GM21576 (cell line): ENCODE results near the gene TEX264.

Experiments
- ATAC-seq: cut with Tn5 transposase; IDR thresholded peaks from one replicate; pipeline ENCODE4 v1.9.1; 2021; ENCODE audit warnings: mild to moderate bottlenecking, moderate library complexity; ENCODE audit not compliant: unreplicated experiment

The TEX264 gene

GRCh38 chr3:51691949-51692348 lies 20.9 kb downstream of the TEX264 start:
- no peak for ATAC-seq

DNA sequence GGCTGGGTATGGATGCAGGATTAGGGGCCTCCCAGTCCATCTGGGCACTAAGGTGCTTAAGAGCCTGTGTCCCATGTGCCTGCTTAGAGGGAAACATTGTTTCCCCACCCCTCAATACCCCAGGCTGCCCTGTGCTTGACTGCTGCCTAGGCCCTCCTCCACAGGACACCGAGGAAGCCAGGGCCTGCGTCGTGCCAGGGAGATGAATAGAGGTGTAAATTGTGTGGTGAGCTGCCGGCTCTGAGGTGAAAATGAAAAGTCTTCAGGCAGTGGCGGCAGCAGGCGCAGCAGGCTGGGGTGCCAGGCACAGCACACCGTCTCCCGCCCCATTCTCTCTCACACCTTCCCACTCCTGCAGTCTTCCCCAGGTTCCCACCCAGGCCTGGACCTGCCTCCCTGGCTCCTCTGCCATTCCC lies 21.9 kb downstream of the TEX264 start:
- ATAC-seq = no peak

GRCh38 chr3:51696954-51697353 lies 25.9 kb downstream of the TEX264 start:
- no peak for ATAC-seq

- ATAC-seq = no peak
Observed at GRCh38 chr3:51698209-51698608, 27.2 kb downstream of the TEX264 start.

DNA sequence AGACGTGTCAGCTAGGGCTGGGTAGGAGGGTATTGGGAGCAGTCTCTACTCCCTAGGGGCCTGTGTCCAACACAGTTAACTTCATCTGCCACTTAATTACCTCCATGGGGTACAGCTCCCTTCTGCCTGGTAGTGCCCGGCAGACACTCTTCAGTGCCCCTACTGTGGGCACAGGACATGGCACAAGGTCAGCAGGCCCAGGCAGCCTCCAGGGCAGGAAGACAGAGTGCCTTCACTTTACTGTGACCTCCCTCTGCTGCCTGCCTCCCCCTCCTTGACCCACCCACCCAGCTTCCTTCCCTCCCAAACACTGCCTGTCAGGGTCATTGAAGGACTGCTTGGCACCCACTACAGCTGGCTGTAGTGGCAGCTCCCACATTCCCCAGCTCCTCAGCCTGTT lies 29.4 kb downstream of the TEX264 start:
- no peak for ATAC-seq

DNA sequence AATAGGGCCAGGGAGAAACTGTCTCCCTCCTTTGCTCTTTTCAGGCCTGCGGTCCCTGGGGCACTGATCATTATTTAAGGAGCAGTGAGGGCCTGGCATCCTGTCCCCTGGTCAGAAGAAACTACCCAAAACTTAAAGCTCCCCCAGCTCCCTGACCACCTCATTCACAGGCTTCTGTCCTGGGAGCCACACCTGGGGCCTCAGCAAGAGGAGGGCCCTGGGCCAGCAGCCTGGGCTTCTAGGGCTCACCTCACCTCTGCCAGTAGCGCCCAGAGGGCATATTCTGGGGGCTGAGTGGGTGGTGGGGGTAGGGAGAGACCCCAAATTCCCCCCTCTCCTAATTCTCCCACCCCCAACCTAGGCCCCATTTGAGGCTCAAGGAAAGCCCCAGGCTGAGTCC lies 31.1 kb downstream of the TEX264 start:
- no peak for ATAC-seq

DNA sequence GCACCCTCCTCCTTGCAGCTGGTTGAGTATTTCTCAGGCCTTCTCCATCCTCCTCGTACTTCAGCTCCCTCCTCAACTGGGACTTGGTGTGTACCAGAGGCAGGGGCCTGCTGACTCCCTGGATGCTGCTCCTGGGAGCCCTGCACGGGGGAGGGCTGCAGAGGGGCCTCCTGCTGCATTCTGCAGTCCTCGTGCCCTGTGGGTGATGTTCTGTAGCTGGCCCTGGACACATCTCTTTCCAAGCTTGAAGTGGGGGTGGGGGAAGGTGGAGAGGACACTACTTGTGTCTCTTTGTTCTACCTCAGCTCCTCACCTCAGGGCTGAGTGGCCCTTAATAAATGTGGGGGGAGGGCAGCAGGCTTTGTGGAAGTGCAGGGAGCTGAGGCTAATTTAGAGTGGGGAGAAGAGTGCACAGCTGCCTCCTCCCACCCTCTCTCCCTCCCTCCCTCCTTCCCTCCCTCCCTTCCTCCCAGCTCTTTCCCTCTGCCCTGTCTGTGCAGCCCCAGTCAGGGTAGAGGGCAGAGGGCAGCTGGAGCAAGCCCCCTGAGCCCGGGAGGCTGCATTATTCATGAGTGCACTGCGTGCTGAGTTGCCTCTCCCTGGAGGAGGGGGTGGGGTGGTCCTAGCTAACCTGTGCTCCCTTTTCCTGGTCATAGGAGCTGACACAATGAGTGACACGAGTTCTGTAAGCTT lies 32.2 kb downstream of the TEX264 start:
- ATAC-seq = no peak

DNA sequence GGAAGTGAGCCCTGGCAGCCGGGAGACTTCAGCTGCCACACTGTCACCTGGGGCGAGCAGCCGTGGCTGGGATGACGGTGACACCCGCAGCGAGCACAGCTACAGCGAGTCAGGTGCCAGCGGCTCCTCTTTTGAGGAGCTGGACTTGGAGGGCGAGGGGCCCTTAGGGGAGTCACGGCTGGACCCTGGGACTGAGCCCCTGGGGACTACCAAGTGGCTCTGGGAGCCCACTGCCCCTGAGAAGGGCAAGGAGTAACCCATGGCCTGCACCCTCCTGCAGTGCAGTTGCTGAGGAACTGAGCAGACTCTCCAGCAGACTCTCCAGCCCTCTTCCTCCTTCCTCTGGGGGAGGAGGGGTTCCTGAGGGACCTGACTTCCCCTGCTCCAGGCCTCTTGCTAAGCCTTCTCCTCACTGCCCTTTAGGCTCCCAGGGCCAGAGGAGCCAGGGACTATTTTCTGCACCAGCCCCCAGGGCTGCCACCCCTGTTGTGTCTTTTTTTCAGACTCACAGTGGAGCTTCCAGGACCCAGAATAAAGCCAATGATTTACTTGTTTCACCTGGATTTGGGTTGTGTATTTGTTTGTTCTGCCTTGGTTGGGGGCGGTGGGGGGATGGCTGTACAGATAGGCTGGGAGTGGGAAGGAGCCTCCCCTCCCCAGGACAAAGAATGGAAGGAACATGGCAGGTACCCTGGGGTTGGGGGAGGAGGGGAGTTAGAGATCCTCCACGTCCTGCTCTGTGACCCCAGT lies 32.9 kb downstream of the TEX264 start:
- no peak for ATAC-seq

DNA sequence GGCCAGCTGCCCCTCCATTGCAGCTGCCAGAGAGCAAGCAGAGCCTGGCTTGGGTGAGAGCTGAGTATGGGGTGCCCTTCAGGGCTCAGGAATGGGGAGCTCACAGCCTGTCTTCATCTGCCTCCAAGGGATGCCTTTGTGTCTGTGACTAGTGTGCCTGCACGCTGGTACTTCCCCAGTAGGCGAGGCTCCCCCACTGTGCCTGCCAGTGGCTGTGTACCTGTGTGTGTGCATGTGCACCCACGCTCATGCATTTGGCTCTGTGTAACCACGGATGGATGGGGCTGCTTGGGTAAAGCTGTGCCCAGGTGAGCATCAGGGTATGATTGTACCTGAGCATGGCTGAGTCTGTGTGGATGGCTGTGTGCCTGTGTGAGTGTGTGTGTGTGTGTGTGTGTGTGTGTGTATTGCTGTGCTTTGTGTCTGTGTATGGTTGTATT lies 33.5 kb downstream of the TEX264 start:
- ATAC-seq = no peak

GRCh38 chr3:51705276-51706020 lies 34.4 kb downstream of the TEX264 start:
- no peak for ATAC-seq

DNA sequence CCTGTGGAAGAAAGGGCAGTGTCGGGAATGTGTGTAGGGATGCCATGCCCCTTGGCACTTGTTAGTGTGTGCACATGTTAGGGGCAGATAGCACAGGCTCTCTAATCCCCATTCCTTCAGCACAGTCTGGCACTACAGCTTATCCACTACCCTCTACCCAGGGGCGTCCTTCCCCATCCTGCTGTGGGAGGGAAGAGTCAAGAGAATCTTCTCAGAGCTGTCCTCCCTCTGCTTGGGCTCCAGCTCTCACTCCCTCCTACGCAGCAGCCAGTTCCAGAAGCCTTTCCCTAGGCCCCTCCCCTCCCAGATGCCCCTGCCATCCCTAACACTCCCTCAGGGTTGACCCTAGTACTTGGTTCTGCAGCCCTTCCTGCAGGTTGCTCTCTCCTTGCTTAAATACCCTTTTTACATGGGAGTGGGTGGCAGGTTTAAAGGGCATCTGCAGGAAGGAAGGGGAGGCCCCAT lies 35.0 kb downstream of the TEX264 start:
- no peak for ATAC-seq

- ATAC-seq = no peak
Observed at GRCh38 chr3:51706788-51707731, 36.0 kb downstream of the TEX264 start, which contains the start of gene GRM2. TSS of gene GRM2 (plus strand) at chr3:51707068. CDS start at chr3:51708984, 1,916 bp downstream.

GRCh38 chr3:51708216-51708845 lies 37.3 kb downstream of the TEX264 start:
- no peak for ATAC-seq

DNA sequence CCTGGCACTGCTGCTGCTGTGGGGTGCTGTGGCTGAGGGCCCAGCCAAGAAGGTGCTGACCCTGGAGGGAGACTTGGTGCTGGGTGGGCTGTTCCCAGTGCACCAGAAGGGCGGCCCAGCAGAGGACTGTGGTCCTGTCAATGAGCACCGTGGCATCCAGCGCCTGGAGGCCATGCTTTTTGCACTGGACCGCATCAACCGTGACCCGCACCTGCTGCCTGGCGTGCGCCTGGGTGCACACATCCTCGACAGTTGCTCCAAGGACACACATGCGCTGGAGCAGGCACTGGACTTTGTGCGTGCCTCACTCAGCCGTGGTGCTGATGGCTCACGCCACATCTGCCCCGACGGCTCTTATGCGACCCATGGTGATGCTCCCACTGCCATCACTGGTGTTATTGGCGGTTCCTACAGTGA lies 38.0 kb downstream of the TEX264 start:
- no peak for ATAC-seq

DNA sequence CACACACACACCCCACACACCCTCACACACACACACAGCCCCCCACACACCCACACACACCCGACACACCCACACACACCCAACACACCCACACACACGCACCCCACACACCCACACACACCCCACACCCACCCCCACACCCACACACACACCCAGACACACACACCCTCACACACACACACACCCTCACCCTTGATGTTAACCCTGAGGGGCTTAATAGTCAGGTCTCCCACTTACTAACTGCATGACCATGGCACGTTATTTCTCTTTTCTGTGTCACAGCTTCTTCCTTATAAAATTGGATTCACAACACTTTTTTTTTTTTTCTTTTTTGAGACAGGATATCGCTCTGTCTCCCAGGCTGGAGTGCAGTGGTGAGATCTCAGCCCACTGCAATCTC lies 38.6 kb downstream of the TEX264 start:
- no peak for ATAC-seq

DNA sequence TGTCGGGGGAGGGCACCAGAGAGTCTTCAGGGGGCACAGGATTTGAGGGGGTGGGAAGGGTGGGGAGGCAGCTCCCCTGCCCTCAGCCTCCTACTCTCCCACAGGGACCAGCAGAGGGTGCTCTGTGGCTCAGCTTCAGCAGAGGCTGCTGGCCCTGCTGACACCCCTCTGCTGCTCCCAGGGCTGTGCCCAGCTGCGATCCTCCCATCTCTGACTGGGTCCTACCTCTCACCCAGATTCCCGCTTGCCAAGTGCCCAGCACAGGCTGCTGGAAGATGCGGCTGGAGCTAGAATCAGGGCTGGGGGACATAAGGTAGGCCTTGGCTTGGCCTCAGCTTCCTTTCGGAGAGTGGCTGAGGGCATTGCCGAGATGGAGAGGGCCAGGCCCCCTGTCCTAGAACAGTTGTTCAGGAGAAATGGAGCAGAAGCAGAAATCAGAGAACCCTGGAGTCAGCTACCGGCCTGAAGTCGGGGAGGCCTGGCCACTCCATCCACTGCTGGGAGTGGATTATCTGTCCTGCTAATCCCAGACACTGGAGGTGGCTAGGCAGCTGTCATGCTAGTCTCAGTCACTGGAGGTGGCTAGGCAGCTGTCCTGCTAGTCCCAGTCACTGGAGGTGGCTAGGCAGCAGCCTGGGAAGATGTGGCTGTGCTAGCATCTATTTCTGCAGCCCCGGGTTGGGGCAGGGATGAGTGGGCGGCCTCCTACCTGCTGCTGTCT lies 39.7 kb downstream of the TEX264 start:
- ATAC-seq = no peak

- ATAC-seq = no peak
Observed at GRCh38 chr3:51711352-51712037, 40.4 kb downstream of the TEX264 start.

DNA sequence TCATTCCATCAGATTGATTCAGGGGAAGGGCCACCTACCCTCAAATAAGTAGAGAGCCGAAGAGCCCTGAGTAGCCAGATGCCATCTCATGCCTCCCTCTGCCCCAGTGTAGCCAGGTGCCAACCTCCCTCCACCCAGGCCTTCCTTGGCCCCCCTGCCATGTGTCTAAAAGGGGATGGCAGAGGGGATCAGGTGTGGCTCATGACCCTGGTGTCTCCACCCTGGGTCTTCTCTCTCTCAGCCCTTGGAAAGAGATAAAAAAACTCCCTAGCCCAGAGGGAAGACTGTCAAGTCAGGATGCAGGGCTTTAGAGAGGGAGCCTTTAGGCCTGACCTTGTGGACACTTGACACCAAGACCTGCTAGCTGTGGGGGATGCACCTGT lies 41.0 kb downstream of the TEX264 start:
- ATAC-seq = no peak

GRCh38 chr3:51712511-51712931 lies 41.5 kb downstream of the TEX264 start:
- no peak for ATAC-seq
